Cerebellar nuclear complex (tissue), 1 donor: ENCODE data around the gene CAMTA1.
"Not testable (repeated sequence)": the region's sequence is repeated elsewhere in the genome, so short reads cannot be mapped to it uniquely, and the experiment has no call there.

Experiments
- DNase-seq, 2 experiments: peaks; one replicate each; lab custom pipeline; 2025; lab: John Stamatoyannopoulos, UW

CAMTA1 gene

GRCh38 chr1:7679159-7679872 is 894.1 kb downstream of the CAMTA1 start:
- DNase-seq: no peak

DNA sequence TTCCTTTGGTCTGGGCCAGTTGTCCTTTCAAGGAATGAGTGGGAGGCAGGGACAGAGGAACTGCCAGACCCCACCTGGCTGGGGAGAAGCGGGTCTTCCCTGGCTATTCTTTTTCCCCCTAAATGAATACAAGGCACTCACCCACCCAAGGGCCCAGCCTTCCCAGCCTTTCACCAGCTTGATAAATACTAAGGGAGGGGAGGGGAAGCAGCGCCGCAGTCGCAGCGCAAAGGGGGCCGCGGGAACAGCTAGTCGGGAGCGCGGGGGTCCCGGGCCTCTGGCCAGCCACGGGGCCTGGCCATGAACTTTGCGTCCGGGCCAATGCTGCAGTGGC is 894.6 kb downstream of the CAMTA1 start:
- DNase-seq: no peak

DNA sequence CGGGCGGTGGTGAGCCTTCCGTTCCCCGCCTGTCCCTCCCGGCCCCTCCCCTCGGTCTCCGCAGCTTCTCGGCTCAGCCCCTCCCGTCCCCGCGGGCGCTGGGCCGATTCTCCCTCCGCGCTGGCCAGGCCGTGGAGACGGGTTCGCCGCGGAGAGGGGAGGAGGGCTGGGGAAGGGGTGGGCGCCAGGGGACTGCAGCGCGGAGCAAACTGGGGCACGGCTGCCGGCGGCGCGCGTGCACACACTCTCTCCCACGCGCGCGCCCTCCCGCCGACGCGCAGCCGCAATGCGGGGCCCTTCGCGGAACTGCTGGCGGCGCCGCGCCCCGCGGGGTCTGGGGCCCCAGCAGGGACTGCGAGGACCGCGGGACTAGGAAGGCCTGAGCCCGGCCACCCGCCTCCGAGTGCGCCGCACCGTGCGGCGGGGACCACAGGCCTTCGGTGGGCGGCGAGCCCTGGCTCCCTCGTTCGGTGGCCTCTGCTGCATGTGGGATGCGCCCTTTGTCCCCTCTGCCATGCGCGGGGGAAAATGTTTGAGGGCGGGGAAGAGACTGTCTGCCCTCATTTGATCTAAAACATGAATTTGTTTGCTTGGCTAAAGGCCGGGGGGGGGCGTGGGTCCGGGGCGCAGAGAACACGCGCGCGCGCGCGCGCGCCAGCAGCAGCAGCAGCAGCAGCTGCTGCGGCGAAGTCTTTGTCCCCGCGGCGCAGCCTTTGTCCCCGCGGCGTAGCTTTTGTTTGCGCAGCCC is 895.1 kb downstream of the CAMTA1 start:
- peak in 1 of 2 experiments; percentile 14 for DNase-seq

GRCh38 chr1:7680955-7681268 is 895.7 kb downstream of the CAMTA1 start:
- DNase-seq: no peak

DNA sequence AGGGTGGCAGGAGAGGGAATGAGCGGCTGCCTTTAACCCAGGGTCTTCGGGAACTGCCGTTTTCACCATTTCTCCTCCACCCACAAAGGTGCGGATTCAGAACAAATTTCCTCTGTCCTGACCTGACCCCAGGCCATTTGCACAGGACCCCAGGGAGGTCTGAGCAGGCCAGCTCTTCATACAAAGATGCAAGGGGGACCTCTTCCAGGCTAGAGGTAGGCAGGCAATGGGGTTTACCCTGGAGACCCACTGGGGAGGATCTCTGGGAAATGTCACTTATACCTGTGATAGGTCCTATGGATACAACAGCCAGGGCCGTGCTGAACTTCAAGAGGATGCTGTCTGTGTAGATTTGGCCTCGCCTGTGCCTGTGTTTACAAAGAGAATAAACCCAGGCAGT is 896.1 kb downstream of the CAMTA1 start:
- no peak for DNase-seq

GRCh38 chr1:7683521-7683920 is 898.3 kb downstream of the CAMTA1 start:
- no peak for DNase-seq

- DNase-seq: no peak
Observed at GRCh38 chr1:7684132-7684531, 898.9 kb downstream of the CAMTA1 start.

DNA sequence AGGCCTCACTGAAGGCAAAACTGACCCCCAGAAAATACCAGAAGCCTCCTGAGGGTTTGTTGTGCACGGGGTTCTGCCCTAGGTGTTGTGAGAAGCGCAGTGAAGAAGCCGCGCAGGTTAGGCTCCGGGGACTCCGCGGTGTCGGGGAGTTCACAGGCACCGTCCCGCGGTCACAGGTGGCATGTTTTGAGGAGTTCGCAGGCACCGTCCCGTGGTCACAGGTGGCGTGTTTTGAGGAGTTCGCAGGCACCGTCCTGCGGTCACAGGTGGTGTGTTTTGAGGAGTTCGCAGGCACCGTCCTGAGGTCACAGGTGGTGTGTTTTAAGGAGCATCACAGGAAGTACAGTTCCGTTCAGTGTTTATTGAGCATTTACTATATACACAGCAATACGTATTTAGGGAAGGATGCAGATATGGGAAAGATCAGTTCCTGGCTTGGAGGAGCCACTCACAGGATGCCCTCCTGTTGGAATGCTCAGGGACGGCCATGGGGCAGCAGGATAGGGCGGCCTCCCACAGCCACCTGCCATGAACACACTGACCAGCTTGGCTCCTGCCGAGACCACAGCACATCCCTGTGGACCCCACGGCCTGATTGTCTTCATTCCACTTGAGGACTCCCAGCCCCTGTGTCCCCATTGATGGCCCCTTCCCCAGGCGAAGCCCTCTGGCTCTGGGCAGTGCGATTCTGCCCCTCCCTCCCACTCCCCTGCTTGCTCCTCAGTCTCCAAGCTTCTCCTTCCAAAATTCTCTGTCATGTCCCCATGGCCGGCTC is 899.8 kb downstream of the CAMTA1 start:
- DNase-seq: no peak

DNA sequence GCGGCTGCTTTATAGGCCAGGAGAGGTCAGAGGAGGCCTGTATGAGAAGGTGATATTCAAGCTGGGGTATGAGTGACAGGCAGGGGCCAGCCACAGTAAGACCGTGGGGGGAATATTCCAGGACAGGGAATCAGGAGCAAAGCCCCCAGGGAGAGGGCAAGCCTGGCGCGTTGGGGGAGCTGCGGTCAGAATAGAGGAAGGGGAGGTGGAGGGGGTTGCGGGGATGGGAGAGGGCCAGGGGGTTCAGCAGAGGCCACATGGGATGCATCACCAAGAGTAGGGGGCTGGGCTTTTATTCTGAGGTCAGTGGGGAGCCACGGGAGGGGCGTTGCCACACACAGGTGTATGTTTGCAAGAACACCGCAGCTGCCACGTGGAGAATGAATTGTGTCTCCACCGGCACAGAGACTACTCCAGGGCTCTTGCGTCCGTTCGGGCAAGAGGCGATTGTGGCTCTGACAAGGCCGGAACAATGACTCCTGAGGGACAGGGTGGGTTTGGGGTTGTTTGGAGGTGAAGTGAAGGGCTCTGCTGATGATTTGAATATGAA is 901.1 kb downstream of the CAMTA1 start:
- DNase-seq: no peak

DNA sequence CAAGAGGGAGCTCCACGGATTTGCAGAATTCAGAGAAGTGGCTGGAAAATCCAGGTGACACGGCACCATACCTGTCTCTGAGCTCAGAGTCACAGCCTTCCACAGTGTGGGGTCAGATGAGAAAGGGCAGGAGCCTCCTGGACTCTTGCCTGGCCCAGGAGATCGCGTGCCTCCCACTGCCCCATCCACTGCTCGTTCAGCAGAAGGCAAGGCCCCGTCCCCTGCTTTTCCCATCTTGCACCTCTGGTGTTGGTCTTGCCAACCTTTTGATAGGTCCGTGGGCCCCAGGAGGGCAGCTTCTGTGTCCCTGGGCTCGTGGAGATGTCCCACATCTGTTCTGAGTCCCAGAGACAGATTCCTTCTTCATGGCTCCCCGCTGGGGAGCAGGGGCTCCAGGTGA is 902.2 kb downstream of the CAMTA1 start:
- no peak for DNase-seq

- no peak for DNase-seq
Observed at GRCh38 chr1:7688659-7689058, 903.4 kb downstream of the CAMTA1 start.

- DNase-seq: not testable (repeated sequence)
Observed at GRCh38 chr1:7689307-7689706, 904.1 kb downstream of the CAMTA1 start.

DNA sequence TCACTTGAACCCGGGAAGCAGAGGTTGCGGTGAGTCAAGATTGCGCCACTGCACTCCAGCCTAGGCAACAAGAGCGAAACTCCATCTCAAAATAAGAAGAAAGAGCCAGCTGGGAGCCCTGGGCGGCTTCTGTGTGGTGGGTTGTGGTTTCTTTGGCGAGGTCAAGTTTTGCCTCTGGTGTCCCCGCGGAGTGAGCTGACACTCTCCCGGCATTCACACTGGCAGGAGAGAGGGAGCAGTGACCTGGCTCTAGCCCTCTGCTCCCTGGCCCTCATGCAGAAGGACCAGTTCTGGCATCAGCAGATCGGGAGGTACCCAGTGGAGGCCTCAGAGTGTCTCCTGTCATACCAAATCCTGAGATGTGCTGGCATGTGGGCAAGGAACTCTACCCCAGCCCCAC is 904.8 kb downstream of the CAMTA1 start:
- DNase-seq: no peak

DNA sequence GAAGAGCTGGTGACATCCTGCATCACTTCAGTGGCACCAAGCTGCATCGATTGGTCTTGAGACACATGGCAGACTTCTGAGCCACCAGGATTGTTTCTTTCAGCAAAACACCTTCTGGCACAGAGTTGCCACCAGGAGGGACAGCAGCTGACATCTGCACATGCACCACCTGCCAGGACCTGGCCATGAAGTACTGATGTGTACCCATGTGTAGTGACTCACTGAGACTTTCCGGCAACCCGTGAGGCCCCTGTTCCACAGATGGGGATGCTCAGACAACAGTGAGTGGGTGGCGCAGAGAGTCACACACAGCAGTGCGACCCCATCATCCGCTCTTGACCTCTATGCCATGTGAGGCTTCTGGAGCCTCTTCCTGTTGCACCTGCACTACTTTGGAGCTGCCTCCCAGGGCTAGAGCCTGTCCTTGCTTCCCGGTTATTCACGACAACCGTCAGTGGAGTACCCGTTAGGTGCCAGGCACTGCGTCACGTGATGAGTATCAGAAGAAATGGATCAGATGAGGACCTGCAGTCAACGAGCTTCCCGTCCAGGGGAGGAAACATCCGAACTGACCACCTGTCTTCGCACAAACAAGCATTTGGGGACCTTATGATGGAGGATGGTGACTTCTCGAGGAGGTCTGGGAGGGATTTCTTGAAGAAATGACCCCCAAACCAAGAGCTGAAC is 905.4 kb downstream of the CAMTA1 start:
- DNase-seq: no peak

GRCh38 chr1:7691576-7691975 is 906.3 kb downstream of the CAMTA1 start:
- DNase-seq: no peak

DNA sequence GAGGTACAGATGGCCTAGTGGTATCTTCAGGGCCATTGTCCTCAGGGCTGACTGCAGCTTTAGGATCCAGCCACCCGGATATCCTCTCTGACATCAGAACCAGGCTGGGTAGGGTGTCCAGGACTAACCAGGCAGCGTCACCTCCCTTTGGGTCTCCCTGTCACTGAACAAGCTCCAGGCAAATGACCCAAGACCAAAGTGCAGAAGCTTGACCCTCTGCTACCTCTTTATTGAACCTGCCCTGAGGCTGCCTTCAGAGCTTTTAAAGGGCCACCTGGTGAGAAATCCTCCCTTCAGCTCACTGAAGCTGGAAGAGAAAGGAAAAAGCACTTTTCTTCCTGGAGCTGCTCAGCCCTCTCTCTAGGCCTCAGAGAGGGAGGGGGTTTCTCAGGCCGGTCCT is 906.8 kb downstream of the CAMTA1 start:
- no peak for DNase-seq

DNA sequence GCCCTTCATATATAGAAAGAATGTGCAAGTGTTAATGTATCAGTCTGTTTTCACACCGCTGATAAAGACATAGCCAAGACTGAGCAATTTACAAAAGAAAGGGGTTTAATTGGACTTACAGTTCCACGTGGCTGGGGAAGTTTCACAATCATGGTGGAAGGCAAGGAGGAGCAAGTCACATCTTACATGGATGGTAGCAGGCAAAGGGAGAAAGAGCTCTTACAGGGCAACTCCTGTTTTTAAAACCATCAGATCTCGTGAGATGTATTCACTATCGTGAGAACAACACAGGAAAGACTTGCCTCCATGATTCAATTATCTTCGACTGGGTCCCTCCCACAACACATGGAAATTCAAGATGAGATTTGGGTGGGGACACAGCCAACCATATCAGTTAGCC is 907.8 kb downstream of the CAMTA1 start:
- not testable (repeated sequence) for DNase-seq

DNA sequence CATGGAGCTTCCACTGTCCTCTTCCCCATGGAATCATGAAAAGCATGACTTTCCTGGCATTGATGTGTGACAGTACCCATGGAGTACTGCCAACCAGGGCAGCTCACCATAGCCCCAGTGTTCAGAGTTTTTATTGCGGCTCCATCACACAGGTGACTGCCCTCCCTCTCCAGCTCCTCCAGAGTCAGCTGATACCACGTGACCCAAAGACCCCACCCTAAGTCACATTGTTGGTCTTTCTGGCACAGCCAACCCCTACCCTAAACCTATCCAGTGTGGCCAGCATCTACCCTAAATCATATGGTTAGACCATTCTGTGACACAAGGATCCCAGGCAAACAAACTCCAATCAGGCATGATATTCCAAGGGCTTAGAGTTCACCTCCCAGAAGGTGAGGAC is 908.4 kb downstream of the CAMTA1 start:
- no peak for DNase-seq

- DNase-seq: no peak
Observed at GRCh38 chr1:7694600-7695496, 909.6 kb downstream of the CAMTA1 start.

- no peak for DNase-seq
Observed at GRCh38 chr1:7695497-7696117, 910.4 kb downstream of the CAMTA1 start.

- no peak for DNase-seq
Observed at GRCh38 chr1:7698641-7699040, 913.4 kb downstream of the CAMTA1 start.
